GM19193 (cell line): ENCODE measurements around the gene AFAP1.

Source experiments
- POLR2A ChIP-seq: IDR thresholded peaks from 4 replicates; pipeline ENCODE4 v1.6.1; 2011; ENCODE audit not compliant: insufficient read depth, insufficient read length; ENCODE audit errors: extremely low read depth

AFAP1 gene

DNA sequence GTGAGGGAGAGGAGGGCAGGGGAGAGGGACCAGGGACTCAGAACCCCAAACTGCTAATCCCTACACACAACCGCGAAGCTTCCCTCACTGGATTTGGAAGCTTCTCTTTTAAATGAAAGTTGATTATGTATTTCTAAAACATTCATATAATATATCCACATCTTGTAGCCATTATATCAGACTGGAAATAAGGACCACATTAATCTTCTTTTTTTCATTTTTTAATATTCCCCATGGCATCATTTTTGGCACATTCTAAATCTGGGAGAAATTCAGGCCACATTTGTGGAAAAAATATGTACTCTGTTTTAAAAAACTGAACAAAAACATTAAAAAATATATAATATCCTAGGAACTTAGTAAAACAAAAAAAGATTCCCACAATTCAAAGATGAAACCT is 97.8 kb downstream of the AFAP1 start:
- TF ChIP-seq POLR2A = no peak

- no peak for TF ChIP-seq POLR2A
Measured at GRCh38 chr4:7841071-7841470, 98.6 kb downstream of the AFAP1 start.

DNA sequence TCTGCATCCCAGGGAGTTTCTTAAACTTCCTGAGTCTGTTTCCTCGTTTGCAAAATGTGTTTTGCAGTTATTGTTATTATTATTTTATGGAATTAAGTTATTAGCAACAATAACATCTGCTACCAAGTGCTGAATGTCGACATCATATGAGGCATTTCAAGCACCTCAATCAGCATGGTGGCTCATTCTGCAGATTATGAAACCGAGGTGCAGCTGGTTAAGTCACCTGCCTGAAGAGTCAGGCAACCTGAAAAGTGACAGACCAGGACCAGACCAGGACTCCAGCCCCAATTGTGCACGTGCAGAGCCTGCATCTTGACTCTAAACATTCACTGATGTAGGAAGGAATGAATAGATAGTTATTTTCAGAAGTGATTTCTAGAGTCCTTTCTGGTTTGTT is 99.8 kb downstream of the AFAP1 start:
- TF ChIP-seq POLR2A = no peak

DNA sequence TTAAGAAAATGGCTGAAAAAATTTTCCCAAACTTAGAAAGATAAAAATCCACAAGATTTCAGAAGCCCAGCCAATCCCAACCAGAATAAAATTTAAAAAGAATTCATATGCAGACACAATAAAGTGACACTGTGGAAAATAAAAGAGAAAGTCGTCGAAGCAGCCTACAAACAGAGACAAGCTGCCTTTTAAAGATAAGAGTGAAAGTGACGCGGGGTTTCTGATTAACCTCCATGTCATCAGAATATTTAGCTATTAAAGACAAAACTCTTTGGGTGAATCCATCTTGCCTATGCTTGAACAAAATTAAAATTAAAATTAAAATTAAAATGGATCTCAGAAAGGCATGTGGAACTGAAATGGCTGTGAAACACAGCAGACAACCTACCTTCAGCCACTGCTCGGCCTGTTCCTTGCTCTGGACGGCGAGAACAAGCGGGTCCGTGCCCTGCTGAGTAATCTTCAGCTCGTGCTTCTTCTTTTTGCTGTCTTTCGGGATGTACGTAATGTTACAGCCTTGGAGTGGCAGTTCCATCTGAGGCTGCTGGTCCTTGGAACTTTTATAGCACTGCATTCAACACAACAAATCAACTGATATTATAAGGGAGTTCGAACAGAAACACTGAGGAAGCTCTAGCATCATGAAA is 101.4 kb downstream of the AFAP1 start:
- TF ChIP-seq POLR2A = no peak

- TF ChIP-seq POLR2A = no peak
Measured at GRCh38 chr4:7837597-7838135, 102.0 kb downstream of the AFAP1 start.

DNA sequence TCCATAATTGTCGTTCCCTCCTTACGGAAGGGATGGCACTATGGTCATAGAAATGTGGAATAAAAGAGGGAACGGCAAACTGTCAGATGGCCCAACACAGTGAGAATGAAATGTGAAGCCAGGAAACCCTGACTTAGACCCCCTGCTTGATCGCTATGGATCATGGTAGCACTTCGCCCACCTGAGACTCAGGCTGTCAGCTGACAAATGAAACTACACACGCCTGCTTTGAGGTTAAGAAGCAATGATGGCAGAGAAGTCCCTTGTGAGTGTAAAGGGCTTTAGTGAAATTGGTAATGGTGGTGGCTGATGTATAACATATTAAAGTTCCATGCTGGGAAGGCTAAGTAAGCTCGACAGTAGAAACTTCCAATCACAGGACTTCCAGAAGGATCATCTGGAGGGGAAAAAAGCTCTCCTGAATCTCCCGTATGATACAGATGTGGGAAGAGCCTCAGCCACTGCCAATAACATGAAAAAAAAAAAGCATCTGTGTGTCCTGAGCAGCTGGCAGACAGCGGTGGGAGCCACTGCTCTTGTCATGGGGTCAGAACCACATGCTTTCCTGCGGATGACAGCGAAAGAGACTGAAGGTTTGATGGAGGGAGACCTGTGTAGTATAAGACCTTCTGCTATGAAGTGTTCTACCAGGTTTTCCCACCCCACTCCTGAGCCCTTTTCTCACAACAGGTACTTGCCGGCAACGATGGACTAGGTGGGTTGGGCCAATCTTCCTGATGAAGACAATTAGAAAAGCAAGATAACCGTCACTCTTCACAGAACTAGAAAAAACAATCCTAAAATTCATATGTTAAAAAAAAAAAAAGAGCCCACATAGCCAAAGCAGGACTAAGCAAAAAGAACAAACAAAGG is 107.6 kb downstream of the AFAP1 start:
- TF ChIP-seq POLR2A = no peak

DNA sequence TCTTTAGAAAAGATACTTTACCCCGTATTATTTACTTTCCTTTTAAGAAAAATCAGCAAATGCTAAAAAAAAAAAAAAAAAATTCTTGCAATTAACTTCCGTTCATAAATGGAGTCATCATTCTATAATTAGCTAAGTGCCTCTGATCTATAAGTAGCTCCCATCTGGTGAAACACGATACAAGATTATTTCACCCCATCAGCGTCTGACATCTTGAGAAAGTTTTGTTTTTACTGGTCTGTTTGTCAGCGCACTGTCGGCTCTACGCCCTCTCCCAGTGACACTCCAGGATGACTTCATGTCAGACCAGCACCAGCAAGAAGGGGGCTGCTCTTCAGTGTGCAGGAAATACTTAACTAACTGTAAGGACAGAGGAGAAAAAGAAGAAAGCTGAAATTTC is 108.3 kb downstream of the AFAP1 start:
- no peak for TF ChIP-seq POLR2A

GRCh38 chr4:7830747-7831146 is 108.9 kb downstream of the AFAP1 start:
- TF ChIP-seq POLR2A = no peak

GRCh38 chr4:7829652-7830580 is 109.7 kb downstream of the AFAP1 start:
- no peak for TF ChIP-seq POLR2A

GRCh38 chr4:7828793-7829301 is 110.8 kb downstream of the AFAP1 start:
- TF ChIP-seq POLR2A = no peak

- TF ChIP-seq POLR2A = no peak
Measured at GRCh38 chr4:7828011-7828720, 111.5 kb downstream of the AFAP1 start.

DNA sequence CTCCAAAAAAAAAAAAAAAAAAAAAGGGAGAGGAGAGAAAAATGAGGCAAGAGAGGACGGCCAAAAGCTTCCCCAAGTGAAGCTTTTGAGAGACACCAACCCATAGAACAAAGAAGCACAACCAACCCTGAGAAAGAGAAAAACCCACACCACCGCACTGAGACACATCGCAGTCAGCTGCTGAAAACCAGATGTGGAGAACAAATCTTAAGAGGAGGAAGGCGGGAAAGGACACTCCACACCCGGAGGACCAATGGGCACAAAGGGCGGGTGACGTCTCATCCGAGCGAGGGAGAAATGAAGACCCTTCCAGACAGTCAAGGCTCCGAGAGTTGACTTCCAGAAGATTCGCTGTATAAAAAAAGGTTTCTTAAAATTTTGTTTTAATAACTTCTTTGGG is 112.1 kb downstream of the AFAP1 start:
- no peak for TF ChIP-seq POLR2A

DNA sequence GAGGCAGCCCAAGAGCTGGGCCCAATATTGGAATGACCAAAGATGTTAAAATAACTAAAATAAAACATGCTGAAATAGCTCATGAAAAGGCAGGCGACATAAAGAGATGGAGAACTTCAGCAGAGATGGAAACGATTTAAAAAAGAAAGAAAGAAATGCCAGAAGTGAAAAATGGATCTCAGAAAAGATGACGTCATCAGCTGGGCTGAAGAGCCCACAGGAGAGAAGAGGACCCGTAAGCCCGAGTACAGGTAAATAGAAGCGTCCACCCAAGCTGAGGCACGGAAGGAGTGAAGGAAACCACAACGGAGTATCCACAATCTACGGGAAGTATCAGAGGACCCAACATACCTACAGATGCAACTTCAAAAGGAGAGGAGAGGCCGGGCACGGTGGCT is 112.8 kb downstream of the AFAP1 start:
- TF ChIP-seq POLR2A = no peak

DNA sequence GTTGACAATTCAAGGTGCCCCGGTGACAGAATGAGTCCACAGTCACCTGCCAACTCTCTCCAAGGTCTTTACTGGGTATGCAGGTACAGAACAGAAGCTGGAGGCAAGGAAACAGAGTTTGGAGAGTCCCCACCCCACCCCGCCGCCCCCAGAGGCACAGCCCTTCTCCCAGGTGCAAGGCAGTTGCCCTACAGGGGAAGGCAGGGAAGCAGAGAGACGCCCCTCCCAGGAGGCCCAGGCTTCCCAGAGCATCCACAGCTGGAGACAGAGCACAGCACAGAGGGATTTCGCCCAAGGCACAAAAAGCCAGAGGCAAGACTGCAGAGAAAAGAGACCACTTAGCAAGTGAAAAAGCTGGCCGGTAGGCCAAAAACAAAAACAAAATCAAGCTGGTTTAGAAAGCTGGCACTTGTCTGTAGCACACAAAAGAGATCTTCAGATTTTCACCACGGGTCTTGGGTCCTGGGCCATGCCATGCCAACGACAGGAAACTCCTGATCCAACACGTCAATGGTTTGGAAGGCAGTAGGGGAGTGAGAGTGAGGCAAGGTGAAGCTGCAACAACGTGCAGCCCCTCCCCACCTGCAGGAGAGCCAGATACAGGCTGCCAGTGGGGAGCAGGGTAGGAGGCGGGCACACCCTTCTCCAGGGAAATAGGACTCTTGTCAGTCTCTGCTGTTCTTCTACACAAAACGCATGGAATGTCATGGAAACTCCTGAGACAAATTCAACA is 113.3 kb downstream of the AFAP1 start:
- TF ChIP-seq POLR2A = no peak

GRCh38 chr4:7824218-7824617 is 115.4 kb downstream of the AFAP1 start:
- no peak for TF ChIP-seq POLR2A
